Heart left ventricle (tissue), 13 donors: ENCODE results near the gene PHLDB3.

Experiments used
- POLR2A ChIP-seq, 2 donors: fragments of 450-650 bp; IDR thresholded peaks; one replicate each; pipeline ENCODE4 v1.6.1; 2017; ENCODE audit warnings: antibody characterized with exemption in 2 of 2, mild to moderate bottlenecking in 2 of 2, moderate library complexity in 2 of 2
- TF ChIP-seq, protein P1 (sequence below), 12 donors: fragments of 200-600 bp; sonication (generic) in 4 of 12; IDR thresholded peaks; one replicate each; pipeline versions ENCODE4 v1.5.0 to v1.8.0; 2018 to 2022; ENCODE audit warnings: antibody characterized with exemption in 12 of 12, mild to moderate bottlenecking in 5 of 12
- donor health status: ischemic (EF 13 %, LVEDD 7.1; RV severe dilation, severe dysfunction).
- donor health status: DM: no; HTN: yes; CAD: no.
- donor health status: DM: no; HTN: no; CAD: no.
- donor health status: ischemic (EF 25% LVEDD 6.9; RV normal size, moderate dysfunction).
- donor health status: ischemic (EF 25% LVEDD 5.7; RV mildly dilated, moderate dysfunction).
- donor health status: ischemic (EF 35%, LVEDD 5.7; RV mildly dilated, moderate dysfunction).
- donor health status: nonischemic (EF 11% LVEDD 7.7; RV severe dilation, severe dysfunction).
- donor health status: DM: yes; HTN: yes; CAD: no.
- donor health status: PGD.
- donor health status: ischemic (EF 29% LVEDD 5.4; RV normal size, mild dysfunction).
- donor health status: nonischemic (EF 23%, LVEDD 6.1; RV moderate dilation, normal function).

GRCh38 chr19:43465468-43466120 is 39.0 kb downstream of the PHLDB3 start, which contains the start of gene LYPD3:
- TF ChIP-seq, protein P1, sequence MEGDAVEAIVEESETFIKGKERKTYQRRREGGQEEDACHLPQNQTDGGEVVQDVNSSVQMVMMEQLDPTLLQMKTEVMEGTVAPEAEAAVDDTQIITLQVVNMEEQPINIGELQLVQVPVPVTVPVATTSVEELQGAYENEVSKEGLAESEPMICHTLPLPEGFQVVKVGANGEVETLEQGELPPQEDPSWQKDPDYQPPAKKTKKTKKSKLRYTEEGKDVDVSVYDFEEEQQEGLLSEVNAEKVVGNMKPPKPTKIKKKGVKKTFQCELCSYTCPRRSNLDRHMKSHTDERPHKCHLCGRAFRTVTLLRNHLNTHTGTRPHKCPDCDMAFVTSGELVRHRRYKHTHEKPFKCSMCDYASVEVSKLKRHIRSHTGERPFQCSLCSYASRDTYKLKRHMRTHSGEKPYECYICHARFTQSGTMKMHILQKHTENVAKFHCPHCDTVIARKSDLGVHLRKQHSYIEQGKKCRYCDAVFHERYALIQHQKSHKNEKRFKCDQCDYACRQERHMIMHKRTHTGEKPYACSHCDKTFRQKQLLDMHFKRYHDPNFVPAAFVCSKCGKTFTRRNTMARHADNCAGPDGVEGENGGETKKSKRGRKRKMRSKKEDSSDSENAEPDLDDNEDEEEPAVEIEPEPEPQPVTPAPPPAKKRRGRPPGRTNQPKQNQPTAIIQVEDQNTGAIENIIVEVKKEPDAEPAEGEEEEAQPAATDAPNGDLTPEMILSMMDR (IDR thresholded peaks at IDR 0.05): no peak
- TF ChIP-seq POLR2A (IDR thresholded peaks at IDR 0.05): no peak
